Anterior cingulate cortex (tissue), 58 donors: ENCODE measurements around the gene ANO4.
"Not testable (repeated sequence)": the region's sequence is repeated elsewhere in the genome, so short reads cannot be mapped to it uniquely, and the experiment has no call there.

ENCODE experiments used
- DNase-seq, 58 donors: peaks; one replicate each; lab custom pipeline; 2025; lab: John Stamatoyannopoulos, UW

ANO4 gene

DNA sequence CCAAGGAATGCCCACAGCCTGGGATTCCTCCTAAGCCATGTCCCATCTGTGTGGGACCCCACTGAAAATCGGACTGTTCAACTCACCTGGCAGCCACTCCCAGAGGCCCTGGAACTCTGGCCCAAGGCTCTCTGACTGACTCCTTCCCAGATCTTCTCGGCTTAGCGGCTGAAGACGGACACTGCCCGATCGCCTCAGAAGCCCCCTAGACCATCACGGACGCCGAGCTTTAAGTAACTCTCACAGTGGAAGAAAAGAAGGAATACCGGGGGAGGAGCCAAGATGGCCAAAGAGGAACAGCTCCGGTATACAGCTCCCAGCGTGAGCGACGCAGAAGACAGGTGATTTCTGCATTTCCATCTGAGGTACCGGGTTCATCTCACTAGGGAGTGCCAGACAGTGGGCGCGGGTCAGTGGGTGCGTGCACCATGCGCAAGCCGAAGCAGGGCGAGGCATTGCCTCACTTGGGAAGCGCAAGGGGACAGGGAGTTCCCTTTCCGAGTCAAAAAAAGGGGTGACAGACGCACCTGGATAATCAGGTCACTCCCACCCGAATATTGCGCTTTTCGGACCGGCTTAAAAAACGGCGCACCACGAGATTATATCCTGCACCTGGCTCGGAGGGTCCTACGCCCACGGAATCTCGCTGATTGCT is 351.3 kb downstream of the ANO4 start:
- not testable (repeated sequence) for DNase-seq

DNA sequence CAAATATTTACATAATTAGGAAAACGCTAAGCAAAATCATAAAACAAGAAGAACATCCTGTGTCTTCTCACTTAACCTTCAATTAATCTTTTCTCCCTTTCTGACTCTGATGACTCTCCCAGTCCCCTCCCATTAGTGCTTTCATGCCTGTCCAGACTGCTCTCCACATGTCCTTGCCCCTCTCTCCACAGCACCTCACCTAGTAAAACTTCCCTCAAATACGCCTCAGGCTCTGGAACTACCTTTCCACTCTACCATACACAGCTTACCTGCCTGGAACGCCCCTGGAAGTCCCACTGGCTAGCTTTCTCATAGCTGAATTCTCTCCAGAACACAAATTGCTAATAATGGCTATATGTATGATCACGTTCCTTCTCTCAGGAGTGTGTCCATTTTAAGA is 370.7 kb downstream of the ANO4 start:
- no peak for DNase-seq

DNA sequence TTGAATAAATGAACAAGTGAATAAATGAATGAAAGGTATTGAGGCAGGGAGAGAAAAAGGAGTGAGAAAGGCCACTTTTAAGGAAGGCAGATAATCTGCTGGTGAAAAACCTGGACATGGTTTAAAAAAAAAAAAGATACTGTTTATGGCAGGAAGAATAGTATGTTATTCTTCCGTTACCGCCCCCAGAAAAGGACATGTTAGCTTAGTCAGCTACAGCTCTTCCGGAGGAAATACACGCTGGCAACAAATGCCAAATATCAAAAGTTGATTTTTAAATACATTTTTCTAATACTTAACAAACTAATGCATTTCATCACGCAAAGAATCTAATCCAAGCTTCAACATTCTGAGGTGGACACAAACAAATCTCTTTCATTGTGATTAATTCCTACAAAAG is 372.3 kb downstream of the ANO4 start:
- DNase-seq = no peak

DNA sequence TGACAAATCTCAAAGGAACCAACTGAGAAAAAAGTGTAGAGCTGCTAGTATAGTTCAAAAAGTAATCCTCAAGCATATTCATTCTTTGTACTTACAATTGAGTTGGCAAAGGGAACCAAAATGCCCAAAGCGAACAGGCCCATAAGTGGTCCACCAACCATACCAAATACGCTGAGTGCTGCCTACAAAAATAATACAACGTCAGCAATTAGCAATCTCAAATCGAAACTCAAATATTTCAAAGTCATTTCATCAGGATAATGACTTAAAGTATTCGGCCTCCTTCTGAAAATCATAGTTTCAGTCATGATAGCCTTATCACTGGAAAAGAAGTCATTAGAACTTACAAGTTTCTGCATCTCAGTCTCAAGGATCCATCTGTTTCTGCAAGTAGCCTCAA is 373.4 kb downstream of the ANO4 start:
- DNase-seq = no peak

DNA sequence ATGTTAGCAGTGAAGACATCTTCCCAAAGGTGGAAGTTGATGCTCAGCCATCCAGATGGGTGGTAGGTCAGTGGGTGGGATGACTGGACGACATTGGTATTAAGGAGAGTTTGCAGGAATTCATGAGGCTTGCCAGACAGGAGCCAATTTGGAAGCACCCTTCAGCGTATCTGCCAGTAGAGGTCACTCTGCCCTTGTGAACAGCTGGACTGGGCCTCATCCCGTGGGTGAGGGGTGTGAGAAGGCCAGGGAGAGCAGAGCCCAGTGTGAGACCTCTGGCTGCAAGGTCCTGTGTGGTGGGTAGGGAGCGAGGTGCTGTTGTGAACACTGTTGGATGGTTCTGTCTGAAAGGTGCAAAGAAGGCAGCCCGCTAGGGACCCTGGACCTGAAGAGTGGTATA is 377.7 kb downstream of the ANO4 start:
- DNase-seq = no peak

DNA sequence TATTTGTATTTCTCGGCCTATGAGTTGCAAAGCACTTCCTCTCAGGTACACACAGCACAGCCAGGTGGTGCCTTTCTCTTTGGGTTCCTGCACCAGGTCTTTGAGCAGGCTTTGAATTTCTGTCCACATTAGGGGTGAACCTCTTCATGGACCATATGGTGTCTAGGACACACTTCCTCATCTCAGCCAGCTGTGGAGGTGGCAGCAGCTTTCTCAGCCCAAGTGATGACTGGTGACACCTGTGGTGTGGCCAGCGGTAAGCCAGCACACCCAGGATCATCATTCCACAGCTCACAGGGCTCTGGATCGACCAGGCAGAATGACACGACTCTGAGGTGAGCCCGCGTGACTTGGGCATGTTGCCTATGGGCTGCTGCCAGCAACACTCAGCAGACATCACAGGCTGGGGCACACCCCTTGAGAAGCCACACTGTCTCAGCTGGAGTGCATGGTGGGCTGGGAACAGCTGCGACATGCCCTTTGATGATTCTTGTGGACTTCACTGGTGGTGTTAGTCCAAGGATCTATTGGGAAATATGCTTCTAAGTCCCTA is 378.7 kb downstream of the ANO4 start:
- no peak for DNase-seq

DNA sequence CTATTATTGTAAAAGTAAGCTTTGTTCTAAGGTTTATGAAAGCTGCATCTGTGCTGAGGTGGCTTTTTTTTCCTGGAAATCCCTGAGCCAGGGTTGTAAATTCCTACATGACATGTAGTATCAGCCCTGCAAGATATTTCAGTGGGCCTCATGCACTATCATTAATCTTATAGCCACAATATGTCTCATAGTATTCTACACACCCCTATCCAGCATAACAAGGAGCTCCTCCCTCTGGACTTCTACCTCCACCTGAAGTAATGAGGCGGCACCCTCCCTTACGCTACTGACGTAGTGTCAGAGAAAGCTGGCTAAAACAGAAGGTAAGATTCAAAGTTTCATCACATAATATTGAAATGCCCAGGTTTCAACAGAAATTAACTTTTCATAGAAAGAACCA is 380.0 kb downstream of the ANO4 start:
- no peak for DNase-seq
